NCI-H2171 treated with DMSO at 0.1 percent for 48 hours (cell line): ENCODE results near the gene RRM2.
"Not testable (repeated sequence)": the region's sequence is repeated elsewhere in the genome, so short reads cannot be mapped to it uniquely, and the experiment has no call there.

Source experiments
- DNase-seq: peaks from one replicate; lab custom pipeline; 2025; lab: John Stamatoyannopoulos, UW

Gene RRM2

DNA sequence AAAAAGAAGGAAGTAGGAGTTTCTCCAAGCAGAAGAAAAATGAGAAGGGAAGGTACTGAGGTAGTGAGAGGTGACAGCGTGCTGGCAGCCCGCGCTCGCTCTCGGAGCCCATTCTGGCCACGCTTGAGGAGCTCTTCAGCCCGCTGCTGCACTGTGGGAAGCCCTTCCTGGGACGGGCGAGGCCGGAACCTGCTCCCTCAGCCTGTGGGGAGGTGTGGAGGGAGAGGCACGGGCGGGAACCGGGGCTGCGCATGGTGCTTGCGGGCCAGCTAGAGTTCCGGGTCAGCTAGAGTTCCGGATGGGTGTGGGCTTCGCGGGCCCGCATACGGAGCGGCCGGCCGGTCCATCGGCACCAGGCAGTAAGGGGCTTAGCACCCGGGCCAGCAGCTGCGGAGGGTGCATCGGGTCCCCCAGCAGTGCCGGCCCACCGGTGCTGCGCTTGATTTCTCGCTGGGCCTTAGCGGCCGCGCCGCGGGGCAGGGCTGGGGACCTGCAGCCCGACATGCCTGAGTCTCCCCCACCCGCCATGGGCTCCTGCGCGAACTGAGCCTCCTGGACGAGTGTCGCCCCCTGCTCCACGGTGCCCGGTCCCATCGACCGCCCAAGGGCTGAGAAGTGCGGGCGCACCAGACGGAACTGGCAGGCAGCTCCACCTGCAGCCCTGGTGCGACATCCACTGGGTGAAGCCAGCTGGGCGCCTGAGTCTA is 31.2 kb upstream of the RRM2 start:
- no peak for DNase-seq

GRCh38 chr2:10091889-10092244 is 30.7 kb upstream of the RRM2 start:
- not testable (repeated sequence) for DNase-seq

- no peak for DNase-seq
Measured at GRCh38 chr2:10094271-10094814, 28.2 kb upstream of the RRM2 start.

- no peak for DNase-seq
Measured at GRCh38 chr2:10095175-10095574, 27.4 kb upstream of the RRM2 start.

DNA sequence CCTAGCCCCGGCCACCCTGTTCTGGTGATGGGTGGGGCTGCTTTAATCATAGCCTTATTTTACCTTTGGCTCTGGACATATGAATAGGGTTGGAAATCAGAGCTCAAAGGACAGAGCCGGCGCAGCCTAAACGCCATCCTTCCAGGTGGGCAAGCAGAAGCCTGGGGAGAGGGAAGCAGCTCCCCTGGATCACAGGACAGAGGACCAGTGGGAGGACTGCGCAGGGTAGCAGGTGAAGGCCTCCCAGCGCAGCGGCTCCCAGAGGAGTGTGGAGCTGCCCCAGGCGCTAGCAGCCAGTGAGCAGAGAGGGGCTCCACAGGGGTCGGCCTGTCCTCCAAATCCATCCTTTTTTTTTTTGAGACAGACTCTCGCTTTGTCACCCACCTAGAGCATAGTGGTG is 25.9 kb upstream of the RRM2 start:
- no peak for DNase-seq

- peak; percentile 64 for DNase-seq
Measured at GRCh38 chr2:10097352-10098148, 25.0 kb upstream of the RRM2 start.

GRCh38 chr2:10101491-10101890 is 21.0 kb upstream of the RRM2 start:
- no peak for DNase-seq

- DNase-seq: no peak
Measured at GRCh38 chr2:10103179-10103578, 19.4 kb upstream of the RRM2 start.

DNA sequence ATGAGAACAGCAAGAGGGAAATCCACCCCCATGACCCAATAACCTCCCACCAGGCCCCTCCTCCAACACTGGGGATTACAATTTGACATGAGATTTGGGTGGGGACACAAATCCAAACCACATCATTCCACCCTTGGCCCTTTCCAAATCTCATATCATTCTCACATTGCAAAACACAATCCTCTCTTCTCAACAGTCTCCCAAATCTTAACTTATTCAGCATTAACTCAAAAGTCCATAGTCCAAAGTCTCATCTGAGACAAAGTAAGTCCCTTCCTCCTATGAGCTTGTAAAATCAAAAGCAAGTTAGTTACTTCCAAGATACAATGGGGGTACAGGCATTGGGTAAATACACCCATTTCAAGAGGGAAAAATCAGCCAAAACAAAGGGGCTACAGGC is 17.6 kb upstream of the RRM2 start:
- not testable (repeated sequence) for DNase-seq

DNA sequence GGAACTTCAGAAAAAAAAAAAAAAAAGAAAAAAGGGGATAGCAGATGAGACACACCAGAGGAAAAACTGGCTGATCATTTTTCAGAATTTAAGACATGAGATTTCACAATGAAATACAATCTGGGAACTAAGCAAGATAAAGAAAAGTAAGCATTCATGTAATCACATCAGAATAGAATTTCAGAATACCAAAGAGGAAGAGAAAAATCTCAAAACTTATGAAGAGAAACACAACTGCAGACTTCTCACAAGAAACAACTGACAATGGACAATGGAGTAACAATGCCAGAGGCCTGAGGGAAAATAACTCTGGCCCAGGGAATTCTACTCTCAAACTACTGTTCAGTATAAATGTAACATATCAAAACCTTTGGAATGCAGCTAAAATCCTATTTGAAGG is 13.2 kb upstream of the RRM2 start:
- no peak for DNase-seq

- DNase-seq: no peak
Measured at GRCh38 chr2:10119027-10119325, 3.6 kb upstream of the RRM2 start.

- no peak for DNase-seq
Measured at GRCh38 chr2:10119601-10120157, 2.9 kb upstream of the RRM2 start.

DNA sequence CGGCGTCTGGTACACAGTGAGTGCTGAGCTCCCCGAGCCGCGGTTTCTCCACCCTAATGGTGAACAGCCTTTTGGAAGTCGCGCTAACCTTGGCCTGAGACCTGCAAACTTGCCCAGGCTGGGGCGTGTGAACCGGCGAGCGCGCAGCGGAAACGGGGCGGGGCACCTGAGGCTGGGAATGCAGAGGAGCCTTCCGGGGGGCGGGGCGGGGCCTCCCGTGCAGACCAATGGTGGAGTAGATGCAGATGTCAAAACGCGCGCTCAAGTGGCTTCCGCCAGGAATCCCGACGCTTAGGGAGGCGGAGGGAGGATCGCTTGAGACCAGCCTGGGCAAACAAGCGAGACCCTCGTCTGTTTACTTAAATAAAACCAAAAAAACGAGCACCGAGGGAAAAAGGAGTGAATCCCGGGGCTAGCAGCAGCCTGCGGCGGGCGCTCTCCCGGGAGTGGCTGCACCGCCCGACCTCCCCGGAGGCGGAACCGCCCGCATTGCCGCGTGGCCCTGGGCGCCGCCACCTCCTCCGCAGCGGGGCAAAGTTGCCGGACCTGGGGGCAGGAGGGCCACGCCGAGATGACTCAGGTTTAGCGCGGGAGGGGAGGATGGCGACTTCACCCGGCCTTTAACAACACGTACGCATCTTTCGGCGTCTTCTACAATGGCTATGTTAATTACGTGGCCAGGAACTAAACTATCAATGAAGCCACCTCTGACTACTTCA is 2.2 kb upstream of the RRM2 start:
- DNase-seq: peak; percentile 96

DNA sequence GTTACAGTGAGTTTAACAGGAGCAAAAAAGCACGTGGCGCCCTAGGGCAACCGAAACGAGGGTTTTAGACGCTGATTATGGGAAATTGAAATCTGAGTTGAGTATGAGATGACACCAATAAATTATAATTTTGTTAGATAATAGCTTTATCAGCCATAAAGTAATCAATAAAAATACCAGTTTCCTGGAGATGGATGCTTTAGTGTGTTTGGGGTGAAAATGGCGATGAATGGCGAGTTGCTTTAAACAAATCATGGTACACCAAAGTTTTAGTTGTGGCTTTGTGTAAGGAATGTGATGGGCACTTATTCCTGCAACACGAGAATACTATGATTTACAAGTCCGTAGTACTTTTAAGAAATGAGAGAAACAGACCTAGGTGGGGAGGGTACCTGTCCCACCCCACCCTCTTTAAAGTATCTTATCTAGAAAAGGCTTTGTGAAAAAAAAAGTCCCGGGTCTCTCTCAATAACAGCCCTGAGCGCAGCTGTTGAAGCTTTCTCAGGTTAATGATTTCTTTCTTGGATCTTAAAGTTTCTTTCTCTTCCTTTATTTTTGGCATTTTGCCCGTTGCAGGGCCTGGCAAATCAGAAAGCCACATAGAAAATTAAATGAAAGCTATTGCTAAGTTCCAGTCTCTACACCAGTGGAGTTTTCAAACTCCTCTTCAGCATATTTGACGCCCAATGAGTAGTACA is 1.5 kb upstream of the RRM2 start:
- DNase-seq: peak; percentile 64

- no peak for DNase-seq
Measured at GRCh38 chr2:10123281-10123680, 742 bp downstream of the RRM2 start.

- peak; percentile 90 for DNase-seq
Measured at GRCh38 chr2:10124538-10125045, 2.1 kb downstream of the RRM2 start.

GRCh38 chr2:10125842-10126631 is 3.5 kb downstream of the RRM2 start:
- DNase-seq: no peak

GRCh38 chr2:10126632-10127026 is 4.1 kb downstream of the RRM2 start:
- no peak for DNase-seq

- DNase-seq: no peak
Measured at GRCh38 chr2:10128420-10128819, 5.9 kb downstream of the RRM2 start.

DNA sequence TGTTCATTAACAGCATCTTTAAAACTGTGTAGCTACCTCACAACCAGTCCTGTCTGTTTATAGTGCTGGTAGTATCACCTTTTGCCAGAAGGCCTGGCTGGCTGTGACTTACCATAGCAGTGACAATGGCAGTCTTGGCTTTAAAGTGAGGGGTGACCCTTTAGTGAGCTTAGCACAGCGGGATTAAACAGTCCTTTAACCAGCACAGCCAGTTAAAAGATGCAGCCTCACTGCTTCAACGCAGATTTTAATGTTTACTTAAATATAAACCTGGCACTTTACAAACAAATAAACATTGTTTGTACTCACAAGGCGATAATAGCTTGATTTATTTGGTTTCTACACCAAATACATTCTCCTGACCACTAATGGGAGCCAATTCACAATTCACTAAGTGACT is 7.0 kb downstream of the RRM2 start:
- no peak for DNase-seq

DNA sequence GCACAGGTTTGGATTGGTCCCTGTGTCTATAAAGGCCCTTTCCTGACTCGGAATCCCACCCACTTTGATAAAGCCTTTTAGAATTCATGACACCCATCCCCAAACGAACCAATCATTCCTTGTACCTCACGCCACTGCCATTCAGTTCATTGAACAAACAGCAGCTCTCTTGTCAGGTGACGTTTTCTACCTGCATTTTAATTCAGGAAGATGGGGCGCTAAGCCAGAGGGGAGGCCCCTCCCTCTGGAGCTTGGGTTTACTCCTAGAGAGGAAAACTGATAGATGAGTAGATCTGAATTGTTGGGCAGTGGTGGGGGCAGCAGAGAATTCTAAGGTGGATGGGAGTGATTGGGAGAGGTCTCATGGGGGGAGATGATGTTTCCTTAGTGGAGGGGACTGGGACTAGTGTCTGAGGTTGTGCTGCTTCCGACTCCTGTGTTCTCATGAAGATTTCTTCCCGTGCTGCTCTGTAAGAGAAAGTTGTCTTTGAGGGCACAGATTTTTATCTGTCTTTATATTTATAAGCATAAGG is 9.6 kb downstream of the RRM2 start:
- no peak for DNase-seq
